ENCODE data around the gene PRDM11. TPM values are rescaled to one million over a fixed set of nuclear protein-coding genes. Genes with fewer than 3 reads are reported as not detected.

PRDM11 gene
- total RNA-seq, 3 donors from 2014 or later = 7.6 to 25.2 (median 11.3) TPM

- no peak for ATAC-seq
- intact Hi-C loops (cut with DNase I, micrococcal nuclease) = no loop called here
- no peaks in the 10 kb centered on the region for H3K4me1 ChIP-seq (ENCODE audit: low read depth)
- no peak overlapping the region for H3K4me3 ChIP-seq
- H3K9me3 ChIP-seq = no peaks in the 10 kb centered on the region
- H3K36me3 ChIP-seq (ENCODE audit: low read depth) = no peaks in the 10 kb centered on the region
- DNase-seq = no peak
- no peak for TF ChIP-seq CTCF (IDR thresholded peaks at IDR 0.05)
Measured at GRCh38 chr11:45216901-45217300, 70.5 kb downstream of the PRDM11 start.

- Histone ChIP-seq H3K36me3 (ENCODE audit: low read depth) (no peaks in the 10 kb centered on the region), H3K4me3 (no peak overlapping the region), H3K9me3 (no peaks in the 10 kb centered on the region), H3K4me1 (ENCODE audit: low read depth) (no peaks in the 10 kb centered on the region)
- DNase-seq = no peak
- intact Hi-C loops (cut with DNase I, micrococcal nuclease) = no loop called here
- no peak for ATAC-seq
- no peak for TF ChIP-seq CTCF (IDR thresholded peaks at IDR 0.05)
Measured at GRCh38 chr11:45217991-45218390, 71.6 kb downstream of the PRDM11 start.

GRCh38 chr11:45218705-45219104 is 72.3 kb downstream of the PRDM11 start:
- Histone ChIP-seq H3K4me1 (ENCODE audit: low read depth) (no peaks in the 10 kb centered on the region), H3K9me3 (no peaks in the 10 kb centered on the region), H3K4me3 (no peak overlapping the region), H3K36me3 (ENCODE audit: low read depth) (no peaks in the 10 kb centered on the region)
- ATAC-seq (no peak), DNase-seq (no peak)
- intact Hi-C loops (cut with DNase I, micrococcal nuclease) = no loop called here
- no peak for TF ChIP-seq CTCF (IDR thresholded peaks at IDR 0.05)

- H3K4me1 ChIP-seq (ENCODE audit: low read depth) = no peaks in the 10 kb centered on the region
- intact Hi-C loops (cut with DNase I, micrococcal nuclease) = no loop called here
- no peak overlapping the region for H3K4me3 ChIP-seq
- TF ChIP-seq CTCF (IDR thresholded peaks at IDR 0.05) = no peak
- H3K9me3 ChIP-seq = no peaks in the 10 kb centered on the region
- no peak for DNase-seq
- no peak for ATAC-seq
- no peaks in the 10 kb centered on the region for H3K36me3 ChIP-seq (ENCODE audit: low read depth)
Measured at GRCh38 chr11:45219411-45219810, 73.0 kb downstream of the PRDM11 start.

GRCh38 chr11:45223496-45223895 is 77.1 kb downstream of the PRDM11 start:
- DNase-seq (no peak), ATAC-seq (no peak)
- Histone ChIP-seq H3K9me3 (no peaks in the 10 kb centered on the region), H3K36me3 (ENCODE audit: low read depth) (no peaks in the 10 kb centered on the region), H3K4me3 (no peak overlapping the region), H3K4me1 (ENCODE audit: low read depth) (no peaks in the 10 kb centered on the region)
- intact Hi-C loops (cut with DNase I, micrococcal nuclease) = no loop called here
- TF ChIP-seq CTCF (IDR thresholded peaks at IDR 0.05) = no peak

GRCh38 chr11:45224766-45225165 is 78.3 kb downstream of the PRDM11 start:
- no peaks in the 10 kb centered on the region for H3K36me3 ChIP-seq (ENCODE audit: low read depth)
- H3K9me3 ChIP-seq = no peaks in the 10 kb centered on the region
- intact Hi-C loops (cut with DNase I, micrococcal nuclease) = no loop called here
- no peak for TF ChIP-seq CTCF (IDR thresholded peaks at IDR 0.05)
- no peak for ATAC-seq
- no peak overlapping the region for H3K4me3 ChIP-seq
- H3K4me1 ChIP-seq (ENCODE audit: low read depth) = no peaks in the 10 kb centered on the region
- DNase-seq = no peak
